HG03280 (cell line): Measurements from ENCODE around the gene KATNA1.
A peak's percentile ranks its signal among the peaks of the same experiment; 100 is the strongest.
"Not testable (repeated sequence)": the region's sequence is repeated elsewhere in the genome, so short reads cannot be mapped to it uniquely, and the experiment has no call there.

ENCODE experiments used
- ATAC-seq: cut with Tn5 transposase; IDR thresholded peaks from one replicate; pipeline ENCODE4 v1.9.1; 2021; ENCODE audit warnings: mild to moderate bottlenecking, moderate library complexity; ENCODE audit not compliant: unreplicated experiment

Gene KATNA1

GRCh38 chr6:149648148-149649145 is at the start of gene KATNA1:
KATNA1 (minus strand) TSS chr6:149648714; CDS start chr6:149638547, 10,167 bp downstream.
- ATAC-seq, result peak; percentile 92

- ATAC-seq, result no peak
Measured at GRCh38 chr6:149698175-149698574, 49.7 kb upstream of the KATNA1 start.

DNA sequence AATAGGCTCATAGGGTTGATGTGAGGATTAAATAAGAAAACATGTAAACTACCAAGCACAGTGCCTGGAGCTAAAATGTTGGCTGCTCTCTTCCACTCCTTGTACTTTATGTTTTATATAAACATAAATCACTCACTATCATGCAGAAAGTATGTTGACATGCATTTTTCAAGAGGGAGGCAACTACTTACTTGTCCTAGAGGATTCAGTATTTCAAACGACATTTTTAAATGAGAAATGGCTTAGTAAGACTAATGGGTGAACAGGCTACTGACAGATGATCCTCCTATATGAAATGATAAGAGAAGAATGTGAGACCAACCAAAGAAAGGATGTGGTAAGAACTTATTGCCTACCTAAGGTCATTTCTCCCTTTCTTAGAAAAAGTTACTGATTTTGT is 48.4 kb upstream of the KATNA1 start:
- no peak for ATAC-seq

- ATAC-seq, result no peak
Measured at GRCh38 chr6:149694921-149695320, 46.4 kb upstream of the KATNA1 start.

DNA sequence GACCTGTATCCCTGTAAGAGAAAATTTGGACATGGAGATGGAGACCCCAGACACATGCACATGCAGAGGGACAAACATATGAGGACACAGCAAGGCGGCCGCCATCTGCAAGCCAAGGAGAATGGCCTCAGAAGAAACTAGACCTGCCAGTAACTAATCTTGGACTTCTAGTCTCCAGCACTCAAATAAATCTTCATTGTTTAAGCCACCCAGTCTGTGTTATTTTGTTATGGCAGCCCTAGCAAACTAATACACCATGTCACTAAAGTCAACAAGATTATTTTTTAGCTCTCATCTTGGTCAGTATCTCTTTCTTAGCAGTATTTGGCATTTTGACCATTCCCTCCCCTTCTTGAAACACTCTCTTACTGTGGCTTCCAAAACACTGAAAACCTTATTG is 42.7 kb upstream of the KATNA1 start:
- ATAC-seq, result no peak

GRCh38 chr6:149686230-149686629 is 37.7 kb upstream of the KATNA1 start:
- ATAC-seq, result no peak

- ATAC-seq, result no peak
Measured at GRCh38 chr6:149683256-149683859, 34.8 kb upstream of the KATNA1 start.

GRCh38 chr6:149681845-149682244 is 33.3 kb upstream of the KATNA1 start:
- ATAC-seq, result not testable (repeated sequence)

- no peak for ATAC-seq
Measured at GRCh38 chr6:149681209-149681608, 32.7 kb upstream of the KATNA1 start.

DNA sequence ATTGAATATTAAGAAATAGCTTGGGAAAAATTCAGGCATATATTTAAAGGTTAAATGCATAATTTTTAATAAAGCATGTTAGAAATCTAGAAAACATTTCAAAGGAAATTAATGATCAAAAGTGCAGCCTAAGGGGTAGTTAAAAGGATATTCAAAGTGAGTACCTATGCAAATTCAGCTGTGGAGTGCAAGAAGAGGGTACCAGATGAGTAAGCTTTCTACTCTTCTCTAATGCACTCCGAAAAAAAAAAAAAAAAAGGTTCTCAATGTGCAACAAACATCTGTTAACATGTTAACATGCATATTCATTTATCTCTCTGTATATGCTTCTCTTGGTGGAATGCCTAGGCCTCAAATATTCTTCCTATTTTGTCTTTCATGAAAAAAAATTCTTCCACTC is 32.0 kb upstream of the KATNA1 start:
- ATAC-seq, result no peak

DNA sequence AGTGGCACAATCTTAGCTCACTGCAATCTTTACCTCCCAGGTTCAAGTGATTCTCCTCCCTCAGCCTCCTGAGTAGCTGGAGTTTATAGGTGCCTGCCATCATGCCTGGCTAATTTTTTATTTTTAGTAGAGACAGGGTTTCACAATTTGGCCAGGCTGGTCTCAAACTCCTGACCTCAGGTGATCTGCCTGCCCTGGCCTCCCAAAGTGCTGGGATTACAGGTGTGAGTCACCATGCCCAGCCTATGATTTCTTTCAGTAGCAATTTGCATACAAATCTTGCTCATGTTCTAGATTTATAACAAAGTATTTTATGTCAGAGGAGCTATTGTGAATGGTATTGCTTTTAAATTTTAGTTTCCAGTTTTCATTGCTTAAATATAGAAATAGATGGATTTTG is 23.8 kb upstream of the KATNA1 start:
- not testable (repeated sequence) for ATAC-seq

DNA sequence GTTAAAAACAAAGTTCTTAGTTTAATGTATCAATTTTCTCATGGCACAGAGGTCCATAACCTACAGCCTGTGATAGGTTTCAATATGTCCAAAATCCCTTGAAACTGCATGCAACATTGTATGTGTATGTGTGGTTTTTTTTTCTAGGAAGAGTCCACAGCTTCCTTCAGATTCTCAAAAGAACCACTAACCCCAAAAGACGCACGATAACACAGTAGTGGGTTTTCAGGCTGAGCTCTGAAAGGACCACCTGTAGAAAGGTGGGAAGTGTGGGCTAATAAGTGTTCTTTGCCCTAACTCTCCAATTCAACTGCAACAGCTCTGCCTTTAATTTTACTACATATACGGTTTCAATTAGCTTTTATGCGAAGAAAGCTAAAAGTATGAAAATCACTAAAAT is 11.5 kb upstream of the KATNA1 start:
- ATAC-seq, result no peak

DNA sequence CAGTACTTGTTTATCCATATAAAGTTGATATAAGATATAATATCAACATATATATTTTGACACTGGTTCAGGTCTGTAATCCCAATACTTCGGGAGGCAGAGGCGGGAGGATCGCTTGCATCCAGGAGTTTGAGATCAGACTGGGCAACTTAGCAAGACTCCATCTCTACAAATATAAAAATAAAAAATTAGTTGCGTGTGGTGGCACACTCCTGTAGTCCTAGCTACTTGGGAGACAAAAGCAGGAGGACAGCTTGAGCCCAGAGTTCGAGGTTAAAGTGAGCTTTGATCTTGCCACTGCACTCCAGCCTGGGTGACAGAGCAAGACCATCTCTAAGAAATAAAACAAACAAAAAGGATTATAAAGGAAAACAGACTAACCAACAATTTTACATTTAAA is 8.9 kb upstream of the KATNA1 start:
- no peak for ATAC-seq

- no peak for ATAC-seq
Measured at GRCh38 chr6:149651056-149651455, 2.5 kb upstream of the KATNA1 start.

DNA sequence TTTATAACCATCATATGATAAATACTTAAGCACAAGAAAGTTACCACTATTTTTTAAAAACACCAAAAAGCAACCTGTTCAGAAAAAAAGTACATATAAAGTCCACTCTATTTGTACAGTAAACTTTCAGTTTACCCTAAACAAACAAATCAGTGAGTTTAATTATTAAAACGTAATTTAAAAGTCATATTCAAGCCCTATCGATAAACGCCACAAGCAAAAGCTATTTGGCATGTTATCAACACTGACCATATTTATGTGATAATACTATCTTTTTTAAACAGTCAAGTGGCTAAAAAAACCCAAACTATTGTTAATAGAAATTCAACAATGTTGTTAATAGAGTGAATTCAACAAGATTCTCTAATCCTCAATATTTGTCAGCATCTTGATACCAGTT is 1.9 kb downstream of the KATNA1 start:
- no peak for ATAC-seq

DNA sequence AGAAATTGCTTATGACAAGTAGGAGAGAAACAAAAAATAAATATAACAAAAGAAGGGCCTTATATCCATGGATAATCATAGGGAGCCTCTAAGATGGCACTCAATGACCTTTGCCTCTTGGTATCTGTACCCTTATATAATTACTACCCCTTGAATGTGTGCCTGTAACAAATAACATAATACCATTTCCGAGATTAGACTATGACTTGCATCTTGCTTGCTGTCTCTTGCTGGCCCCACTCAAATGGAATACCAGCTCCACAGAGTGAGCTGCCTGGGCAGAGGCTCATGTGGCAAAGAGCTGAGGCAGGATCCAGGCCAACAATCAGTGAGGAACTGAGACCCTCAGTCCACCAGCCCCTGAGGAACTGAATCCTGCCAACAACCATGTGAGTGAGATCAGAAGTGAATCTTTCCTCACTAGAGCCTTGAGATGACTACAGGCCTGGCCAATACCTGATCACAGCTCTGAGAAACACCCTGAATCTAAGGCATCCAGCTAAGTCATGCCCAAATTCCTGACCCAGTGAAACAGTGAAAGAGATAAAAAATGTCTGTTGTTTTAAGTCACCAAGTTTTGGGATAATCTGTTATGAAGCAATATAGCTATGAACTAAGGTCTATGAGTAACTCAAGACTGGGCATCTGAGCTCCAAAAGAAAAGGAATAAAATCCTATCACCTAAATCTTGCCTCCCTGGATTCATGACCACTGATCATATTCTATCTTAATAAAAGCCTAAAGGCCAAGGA is 5.5 kb downstream of the KATNA1 start:
- peak; percentile 46 for ATAC-seq

GRCh38 chr6:149636124-149636523 is 12.4 kb downstream of the KATNA1 start:
- no peak for ATAC-seq

DNA sequence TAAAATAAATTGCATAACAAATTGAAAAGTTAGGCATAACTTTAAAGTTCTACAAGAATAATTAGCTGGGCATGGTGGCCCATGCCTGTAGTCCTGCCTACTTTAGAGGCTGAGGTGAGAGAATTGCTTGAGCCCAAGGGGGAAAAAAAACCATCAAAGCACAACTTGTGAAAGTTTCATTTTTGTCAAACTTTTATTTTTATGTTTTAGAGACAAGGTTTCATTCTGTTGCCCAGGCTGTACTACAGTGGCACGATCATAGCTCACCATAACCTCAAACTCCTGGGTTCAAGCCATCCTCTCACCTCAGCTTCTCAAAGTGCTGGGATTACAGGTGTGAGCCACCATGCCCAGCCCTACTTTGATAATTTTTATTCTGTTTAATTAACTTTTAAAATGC is 14.2 kb downstream of the KATNA1 start:
- no peak for ATAC-seq

DNA sequence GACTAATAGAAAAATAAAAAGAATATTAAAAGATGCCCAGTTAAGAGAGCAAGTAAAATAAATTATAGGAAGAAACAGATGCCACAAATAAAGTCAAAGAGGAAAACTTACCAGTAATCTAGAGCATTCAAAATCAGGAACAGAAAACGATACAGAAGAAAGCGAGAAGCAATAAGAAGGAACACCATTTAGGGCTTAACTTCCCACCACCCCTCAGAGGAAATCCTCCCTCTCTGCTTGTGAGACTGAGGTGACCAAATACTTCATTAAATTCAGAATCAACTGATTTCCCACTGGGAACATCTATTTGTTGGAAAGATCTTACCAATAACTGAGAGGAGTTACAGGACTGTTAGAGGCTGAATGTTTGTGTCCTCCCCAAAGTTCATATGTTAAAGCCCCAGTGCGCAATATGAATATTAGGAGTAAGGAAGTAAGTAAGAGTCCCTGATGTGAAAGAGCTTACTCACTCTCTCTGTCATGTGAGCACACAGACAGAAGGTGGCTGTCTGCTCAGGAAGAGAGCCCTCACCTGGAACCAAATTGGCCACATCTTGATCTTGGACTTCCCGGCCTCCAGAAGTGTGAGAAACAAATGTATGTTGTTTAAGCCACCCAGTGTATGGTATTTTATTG is 19.5 kb downstream of the KATNA1 start:
- ATAC-seq, result no peak

GRCh38 chr6:149627672-149628071 is 20.8 kb downstream of the KATNA1 start:
- no peak for ATAC-seq

GRCh38 chr6:149615805-149616204 is 32.7 kb downstream of the KATNA1 start:
- no peak for ATAC-seq
